IMR-90 (cell line): ENCODE data around the gene TNRC18. TPM values are rescaled to one million over a fixed set of nuclear protein-coding genes. Genes with fewer than 3 reads are reported as not detected.
"Not testable (repeated sequence)": the region's sequence is repeated elsewhere in the genome, so short reads cannot be mapped to it uniquely, and the experiment has no call there.

Source experiments
- ATAC-seq: fragments of 200-7000 bp; cut with Tn5 transposase; 2 replicates; pipeline ENCODE4 v1.9.1; 2020; ENCODE audit warnings: low read depth, mild to moderate bottlenecking, moderate library complexity
- BruUV-seq: library from RNA; stranded (reverse); fragments of 400-500 nt; replicated peaks from 2 replicates; lab custom pipeline; 2021; lab: Mats Ljungman, UMichigan
- CTCF ChIA-PET: fragments of 300-600 bp; formaldehyde crosslinking; extraction: SDS; loops from one replicate; lab custom pipeline; 2021; ENCODE audit warnings: antibody characterized with exemption; lab: Yijun Ruan, JAX
- POLR2A ChIA-PET: fragments of 300-600 bp; sonication (Branson Sonifier 250); formaldehyde crosslinking; loops from one replicate; lab custom pipeline; 2022; ENCODE audit warnings: antibody characterized with exemption; ENCODE audit not compliant: unreplicated experiment; lab: Charles Lee
- DNase-seq: peaks from one replicate; pipeline ENCODE4 v3.0.0; 2013
- H2AFZ ChIP-seq: replicated peaks from 2 replicates; pipeline ENCODE3; 2013; ENCODE audit warnings: low read length, mild to moderate bottlenecking; ENCODE audit not compliant: poor library complexity
- H2AK5ac ChIP-seq: 2 replicates; pipeline ENCODE4 v1.6.1; 2013; ENCODE audit warnings: low read depth, low read length, inconsistent platforms
- H2AK9ac ChIP-seq: replicated peaks from 2 replicates; pipeline ENCODE3; 2013; ENCODE audit warnings: mild to moderate bottlenecking, low read depth, low read length, moderate library complexity; ENCODE audit not compliant: poor library complexity
- H2BK120ac ChIP-seq: 2 replicates; pipeline ENCODE4 v1.6.1; 2013; ENCODE audit warnings: low read depth, low read length, inconsistent platforms
- H2BK15ac ChIP-seq: 3 replicates; pipeline ENCODE4 v1.6.1; 2013; ENCODE audit warnings: low read depth, low read length, inconsistent platforms
- H2BK20ac ChIP-seq: 2 replicates; pipeline ENCODE4 v1.6.1; 2013; ENCODE audit warnings: low read depth, mild to moderate bottlenecking, inconsistent platforms, low read length, moderate library complexity
- H2BK5ac ChIP-seq: 2 replicates; pipeline ENCODE4 v1.6.1; 2013; ENCODE audit warnings: mild to moderate bottlenecking, low read depth, low read length, inconsistent platforms; ENCODE audit not compliant: poor library complexity, severe bottlenecking
- H3K14ac ChIP-seq: replicated peaks from 2 replicates; pipeline ENCODE4 v1.6.1; 2013; ENCODE audit warnings: low read depth, low read length, inconsistent platforms
- H3K18ac ChIP-seq: 2 replicates; pipeline ENCODE4 v1.6.1; 2013; ENCODE audit warnings: low read depth, low read length, control low read depth
- H3K23ac ChIP-seq: 2 replicates; pipeline ENCODE4 v1.6.1; 2013; ENCODE audit warnings: low read depth, low read length, inconsistent platforms
- H3K27ac ChIP-seq: 2 replicates; pipeline ENCODE4 v1.5.1; 2013; ENCODE audit warnings: mild to moderate bottlenecking, control low read depth, low read length; ENCODE audit not compliant: insufficient read depth
- H3K27me3 ChIP-seq: 2 replicates; pipeline ENCODE4 v1.6.1; 2013; ENCODE audit warnings: low read length; ENCODE audit not compliant: control insufficient read depth, insufficient read depth
- H3K36me3 ChIP-seq: 2 replicates; pipeline ENCODE4 v1.6.1; 2013; ENCODE audit warnings: low read length, mixed read lengths; ENCODE audit not compliant: control insufficient read depth, insufficient read depth
- H3K4ac ChIP-seq: 2 replicates; pipeline ENCODE4 v1.6.1; 2013; ENCODE audit warnings: low read depth, low read length, inconsistent platforms
- H3K4me1 ChIP-seq: 2 replicates; pipeline ENCODE4 v1.6.1; 2013; ENCODE audit warnings: low read length, mixed read lengths; ENCODE audit not compliant: control insufficient read depth, insufficient read depth
- H3K4me2 ChIP-seq: 2 replicates; pipeline ENCODE4 v1.6.1; 2013; ENCODE audit warnings: low read depth, mild to moderate bottlenecking, control low read depth, low read length, moderate library complexity
- H3K4me3 ChIP-seq: 2 replicates; pipeline ENCODE4 v1.5.1; 2013; ENCODE audit warnings: low read depth, mild to moderate bottlenecking, control low read depth, low read length, moderate library complexity; ENCODE audit not compliant: insufficient read depth
- H3K56ac ChIP-seq: 2 replicates; pipeline ENCODE4 v1.6.1; 2013; ENCODE audit warnings: low read length, inconsistent platforms; ENCODE audit not compliant: insufficient read depth; ENCODE audit errors: extremely low read depth
- H3K79me1 ChIP-seq, 2 experiments: 2 replicates each; pipeline ENCODE4 v1.6.1; 2013; ENCODE audit warnings: low read length in 2 of 2, inconsistent platforms in 1 of 2, low read depth in 1 of 2
- H3K9ac ChIP-seq: 2 replicates; pipeline ENCODE4 v1.6.1; 2013; ENCODE audit warnings: low read depth, low read length, control low read depth
- H3K9me1 ChIP-seq: 2 replicates; pipeline ENCODE4 v1.6.1; 2013; ENCODE audit warnings: low read length, inconsistent platforms; ENCODE audit not compliant: insufficient read depth
- H3K9me3 ChIP-seq: 2 replicates; pipeline ENCODE4 v1.6.1; 2013; ENCODE audit warnings: low read length; ENCODE audit not compliant: control insufficient read depth, insufficient read depth
- H4K20me1 ChIP-seq: 2 replicates; pipeline ENCODE4 v1.6.1; 2013; ENCODE audit warnings: low read length, inconsistent platforms; ENCODE audit not compliant: insufficient read depth
- H4K5ac ChIP-seq: 2 replicates; pipeline ENCODE4 v1.6.1; 2013; ENCODE audit warnings: mild to moderate bottlenecking, low read depth, low read length, control low read depth
- H4K8ac ChIP-seq, 2 experiments: 2 replicates each; pipeline ENCODE4 v1.6.1; 2013; ENCODE audit warnings: low read depth in 2 of 2, low read length in 2 of 2, control low read depth in 1 of 2, inconsistent platforms in 1 of 2
- H4K91ac ChIP-seq: 2 replicates; pipeline ENCODE4 v1.6.1; 2013; ENCODE audit warnings: low read depth, low read length, inconsistent platforms; ENCODE audit not compliant: insufficient read depth
- WGBS, 2 experiments: methylation state at CpG; one replicate each; pipeline versions ENCODE4 v1.1.5 to v1.1.7; 2013; ENCODE audit warnings: missing lambda C conversion rate in 2 of 2; ENCODE audit not compliant: insufficient read length in 1 of 2; ENCODE audit errors: extremely low coverage in 2 of 2; 5-methylcytosine and 5-hydroxymethylcytosine counted together
- dilution Hi-C: fragments of 300-500 bp; cut with HindIII; formaldehyde crosslinking; loops from one replicate; pipeline ENCODE4 v1.14.3; 2018; ENCODE audit warnings: low sequenced_read_pairs; ENCODE audit not compliant: unreplicated experiment
- in situ Hi-C: fragments of 300-500 bp; cut with MboI; formaldehyde crosslinking; loops from 3 replicates; pipeline ENCODE4 v1.14.3; 2019; ENCODE audit warnings: low sequenced_read_pairs, inconsistent platforms, mixed read lengths
- intact Hi-C: fragments of 100-400 bp; cut with micrococcal nuclease; formaldehyde crosslinking; loops from 2 replicates; pipeline ENCODE4 v1.10.0; 2022
- polyA plus RNA-seq, 3 experiments: library from polyadenylated mRNA; depleted of rRNA; stranded (reverse); fragments of >200 nt; gene quantifications; 2 replicates each; pipeline ENCODE4 v1.2.3, GENCODE V29; 2012; ENCODE audit warnings: low replicate concordance in 1 of 3
- total RNA-seq: library from RNA; depleted of rRNA; stranded (reverse); fragments of >200 nt; gene quantifications from 2 replicates; pipeline ENCODE4 v1.2.3, GENCODE V29; 2012

TNRC18 gene
- total and polyA plus RNA-seq, 2 of the 4 experiments (the other 2 are of a cell fraction): 4.7 to 29.6 TPM

DNA sequence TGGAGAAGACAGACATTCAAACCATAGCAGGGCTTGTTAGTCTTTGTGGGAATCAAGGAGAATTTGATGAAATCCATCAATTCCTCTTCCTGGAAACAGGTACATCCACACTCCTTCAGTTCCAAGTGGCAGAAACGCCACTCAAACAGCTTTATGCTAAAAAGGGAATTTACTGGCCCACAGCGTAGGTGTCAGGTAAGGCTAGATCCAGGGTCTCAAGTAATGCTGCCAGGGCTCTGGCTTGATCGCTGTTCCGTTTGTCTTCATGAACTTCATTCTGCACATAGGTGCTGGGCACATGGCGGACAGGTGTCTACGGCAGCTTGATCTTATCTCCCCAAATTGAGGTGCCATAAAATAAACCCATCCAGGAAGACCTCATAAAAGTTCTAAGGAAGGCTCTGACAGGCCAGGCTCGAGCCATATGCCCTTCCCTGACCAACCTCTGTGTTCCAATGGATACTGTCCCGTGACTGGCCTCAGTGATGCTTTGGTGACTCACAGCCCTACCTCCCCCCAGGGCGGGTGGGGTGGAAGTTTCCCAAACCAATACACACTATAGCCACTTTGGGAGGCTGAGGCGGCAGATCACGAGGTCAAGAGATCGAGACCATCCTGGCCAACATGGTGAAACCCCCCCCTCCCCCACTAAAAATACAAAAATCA, 153.5 kb downstream of the TNRC18 start:
- H3K4me2 ChIP-seq, CTCF ChIA-PET: not testable (repeated sequence)

DNA sequence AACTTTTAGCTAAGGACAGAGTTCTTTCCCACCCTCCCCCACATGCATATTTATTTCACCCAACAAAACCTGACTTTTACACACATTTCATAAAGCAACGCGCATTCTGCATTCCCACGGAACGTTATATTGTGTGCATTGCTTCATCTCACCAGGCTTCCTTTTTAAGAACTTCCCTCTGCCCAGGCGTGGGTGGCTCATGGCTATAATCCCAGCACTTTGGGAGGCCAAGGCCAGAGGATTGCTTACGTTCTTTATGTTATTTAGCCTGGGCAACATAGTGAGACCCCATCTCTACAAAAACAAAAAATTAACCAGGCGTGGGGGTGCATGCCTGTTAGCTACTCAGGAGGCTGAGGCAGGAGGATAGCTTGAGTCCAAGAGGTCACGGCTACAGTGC, 155.8 kb downstream of the TNRC18 start:
- H4K20me1 ChIP-seq, H3K9me3 ChIP-seq, H2BK15ac ChIP-seq, H3K27ac ChIP-seq, H3K9me1 ChIP-seq, H2BK20ac ChIP-seq, H2BK5ac ChIP-seq, H3K79me1 ChIP-seq, H3K36me3 ChIP-seq, H3K18ac ChIP-seq, dilution Hi-C loops, H2BK120ac ChIP-seq, H3K4me2 ChIP-seq, BruUV-seq, in situ Hi-C loops, H2AK9ac ChIP-seq, H3K4me1 ChIP-seq, H3K9ac ChIP-seq, H4K8ac ChIP-seq, intact Hi-C loops, H4K91ac ChIP-seq, H3K4me3 ChIP-seq, ATAC-seq, DNase-seq, H3K14ac ChIP-seq, H2AFZ ChIP-seq, H3K56ac ChIP-seq, H2AK5ac ChIP-seq, H3K4ac ChIP-seq, H3K23ac ChIP-seq, H4K5ac ChIP-seq: not testable (repeated sequence)
- ChIA-PET CTCF (interaction anchor here (0.6 kb wide), 2 partner anchors 27 to 39 kb away, joined by 3 read pairs; no protein-coding TSS in a partner anchor), POLR2A (interaction anchor here (0.5 kb wide), 1 partner anchor 253 kb away, joined by 6 read pairs; no protein-coding TSS in a partner anchor)
- peaks cover 22% of the 10 kb centered on the region for H3K27me3 ChIP-seq
- WGBS, 2 experiments: no CpG with 5 or more reads among the region's 8 CpGs

More for the DNA sequence above, 153.5 kb downstream of the TNRC18 start:
- H3K14ac ChIP-seq, DNase-seq, H3K27ac ChIP-seq, H4K5ac ChIP-seq, H3K4me1 ChIP-seq, H2BK15ac ChIP-seq, H3K56ac ChIP-seq, H4K20me1 ChIP-seq, H2BK5ac ChIP-seq, H2BK20ac ChIP-seq, H3K18ac ChIP-seq, POLR2A ChIA-PET, H2BK120ac ChIP-seq, H3K9ac ChIP-seq, intact Hi-C loops, H3K9me1 ChIP-seq, H2AFZ ChIP-seq, H3K4ac ChIP-seq, H3K79me1 ChIP-seq, BruUV-seq, H4K91ac ChIP-seq, H3K23ac ChIP-seq, H3K4me3 ChIP-seq, H3K9me3 ChIP-seq, H3K36me3 ChIP-seq, in situ Hi-C loops, H2AK9ac ChIP-seq, H2AK5ac ChIP-seq, dilution Hi-C loops, H4K8ac ChIP-seq: not testable (repeated sequence)
- peaks cover 18% of the 10 kb centered on the region for H3K27me3 ChIP-seq
- peak; percentile 66 for ATAC-seq
- WGBS, 2 experiments: 80% methylated on average over 1 of the region's 12 CpGs; no CpG with 5 or more reads in 1 of the 2 experiments
